Sigmoid colon (tissue), 7 donors: ENCODE data around the gene ABCC3. TPM values are rescaled to one million over a fixed set of nuclear protein-coding genes. Genes with fewer than 3 reads are reported as not detected.

Experiments
- DNase-seq: peaks from one replicate; pipeline ENCODE4 v3.0.0-alpha.2; 2019
- H3K27ac ChIP-seq, 4 donors: fragments of 200-600 bp; sonication (generic); one replicate each; pipeline ENCODE4 v1.5.1; 2016 to 2019; ENCODE audit warnings: mild to moderate bottlenecking in 1 of 4
- H3K27me3 ChIP-seq, 3 donors: fragments of 200-600 bp; sonication (generic); one replicate each; pipeline ENCODE4 v1.5.1; 2019; ENCODE audit warnings: mild to moderate bottlenecking in 1 of 3
- H3K36me3 ChIP-seq, 4 donors: fragments of 200-600 bp; sonication (generic); one replicate each; pipeline ENCODE4 v1.5.1; 2016 to 2019
- H3K4me1 ChIP-seq, 4 donors: fragments of 200-600 bp; sonication (generic); one replicate each; pipeline ENCODE4 v1.5.1; 2017 to 2019
- H3K4me3 ChIP-seq, 4 donors: fragments of 200-600 bp; sonication (generic); one replicate each; pipeline ENCODE4 v1.5.1; 2017 to 2019; ENCODE audit warnings: mild to moderate bottlenecking in 2 of 4, moderate library complexity in 1 of 4
- H3K9me3 ChIP-seq, 4 donors: fragments of 200-600 bp in 3 of 4; sonication (generic) in 3 of 4; one replicate each; pipeline versions ENCODE4 v1.5.1 to v1.6.1; 2013 to 2019
- EP300 ChIP-seq, 4 donors: sonication (generic); formaldehyde crosslinking; IDR thresholded peaks; one replicate each; pipeline ENCODE4 v1.6.1; 2017; ENCODE audit warnings: antibody characterized with exemption in 4 of 4
- POLR2A ChIP-seq, 2 donors: fragments of 450-650 bp; IDR thresholded peaks; one replicate each; pipeline ENCODE4 v1.6.1; 2016; ENCODE audit warnings: antibody characterized with exemption in 2 of 2, mild to moderate bottlenecking in 2 of 2, moderate library complexity in 2 of 2
- POLR2AphosphoS5 ChIP-seq, 4 donors: sonication (generic); formaldehyde crosslinking; IDR thresholded peaks; one replicate each; pipeline ENCODE4 v1.6.1; 2017; ENCODE audit warnings: antibody characterized with exemption in 4 of 4
- WGBS, 2 donors: extraction: QIAGEN DNeasy Blood & Tissue Kit; methylation state at CpG; one replicate each; pipeline ENCODE4 v1.1.7; 2013; 5-methylcytosine and 5-hydroxymethylcytosine counted together
- intact Hi-C: fragments of 100-400 bp; cut with DNase I; formaldehyde crosslinking; loops from one replicate; pipeline ENCODE4 v1.15.1; 2023
- polyA plus RNA-seq, 3 donors: library from polyadenylated mRNA; stranded (reverse); fragments of 200-250 nt; gene quantifications; one replicate each; pipeline ENCODE4 v1.2.3, GENCODE V29; 2013
- total RNA-seq, 4 donors: library from RNA; depleted of rRNA; stranded (reverse); fragments of >200 nt; gene quantifications; one replicate each; pipeline ENCODE4 v1.1.0, GENCODE V29; 2016
- TF ChIP-seq, protein P1 (sequence below), 4 experiments: fragments of 450-650 bp in 3 of 4; fragments of 200-600 bp in 1 of 4; IDR thresholded peaks; one replicate each; pipeline ENCODE4 v1.5.1; 2016 to 2019; ENCODE audit warnings: antibody characterized with exemption in 4 of 4, mild to moderate bottlenecking in 3 of 4, moderate library complexity in 2 of 4
- donor health status: healthy with polysubstance abuse.
- donor health status: Bipolar disorder and iron deficiency.
- donor health status: healthy.

The ABCC3 gene
- total and polyA plus RNA-seq, 7 donors: 0.71 to 94.1 (median 2.6) TPM

DNA sequence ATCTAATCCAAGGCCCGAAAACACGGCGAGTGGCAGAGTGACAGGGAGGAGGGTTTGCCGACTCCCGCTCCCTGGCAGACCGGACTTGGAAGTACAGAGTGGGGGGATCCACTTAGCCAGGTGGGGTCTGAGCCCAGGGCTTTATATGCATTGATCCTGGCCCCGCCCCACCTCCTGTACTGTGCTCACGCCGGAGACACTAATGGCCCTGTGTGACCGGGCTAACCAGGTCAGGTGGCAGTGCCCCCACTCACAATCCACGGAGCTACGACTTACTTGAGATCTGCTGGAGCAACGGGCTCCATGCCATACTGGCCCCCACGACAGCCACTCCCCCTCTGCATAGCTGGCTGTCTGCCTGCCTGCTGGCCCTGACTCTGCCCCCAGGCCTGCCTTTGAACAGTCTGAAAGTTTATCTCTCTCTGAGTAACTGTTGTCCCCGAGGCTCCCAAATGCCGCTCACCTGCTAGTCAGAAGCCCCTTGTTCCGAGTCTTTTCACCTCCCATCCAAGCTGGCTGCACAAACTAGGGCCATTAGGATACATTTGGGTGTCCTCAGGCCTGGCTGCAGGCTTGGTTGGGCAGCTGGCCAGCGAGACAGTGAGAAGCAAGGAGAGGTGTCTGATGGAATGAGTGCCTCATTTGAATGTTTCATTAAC lies 46.2 kb upstream of the ABCC3 start:
- DNase-seq: no peak
- no peaks in the 10 kb centered on the region for H3K27me3 ChIP-seq
- 72 to 79% methylated on average over 18 of the region's 18 CpGs for WGBS, 2 donors
- no peaks in the 10 kb centered on the region for H3K36me3 ChIP-seq
- H3K4me1 ChIP-seq: peaks cover 0 to 20% (median 19%) of the 10 kb centered on the region in 4 donors
- H3K4me3 ChIP-seq: no peak overlapping the region
- H3K27ac ChIP-seq: no peak overlapping the region
- intact Hi-C loops: no loop called here
- TF ChIP-seq POLR2A (IDR thresholded peaks at IDR 0.05): no peak
- TF ChIP-seq, protein P1, sequence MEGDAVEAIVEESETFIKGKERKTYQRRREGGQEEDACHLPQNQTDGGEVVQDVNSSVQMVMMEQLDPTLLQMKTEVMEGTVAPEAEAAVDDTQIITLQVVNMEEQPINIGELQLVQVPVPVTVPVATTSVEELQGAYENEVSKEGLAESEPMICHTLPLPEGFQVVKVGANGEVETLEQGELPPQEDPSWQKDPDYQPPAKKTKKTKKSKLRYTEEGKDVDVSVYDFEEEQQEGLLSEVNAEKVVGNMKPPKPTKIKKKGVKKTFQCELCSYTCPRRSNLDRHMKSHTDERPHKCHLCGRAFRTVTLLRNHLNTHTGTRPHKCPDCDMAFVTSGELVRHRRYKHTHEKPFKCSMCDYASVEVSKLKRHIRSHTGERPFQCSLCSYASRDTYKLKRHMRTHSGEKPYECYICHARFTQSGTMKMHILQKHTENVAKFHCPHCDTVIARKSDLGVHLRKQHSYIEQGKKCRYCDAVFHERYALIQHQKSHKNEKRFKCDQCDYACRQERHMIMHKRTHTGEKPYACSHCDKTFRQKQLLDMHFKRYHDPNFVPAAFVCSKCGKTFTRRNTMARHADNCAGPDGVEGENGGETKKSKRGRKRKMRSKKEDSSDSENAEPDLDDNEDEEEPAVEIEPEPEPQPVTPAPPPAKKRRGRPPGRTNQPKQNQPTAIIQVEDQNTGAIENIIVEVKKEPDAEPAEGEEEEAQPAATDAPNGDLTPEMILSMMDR (IDR thresholded peaks at IDR 0.05): no peak
- no peaks in the 10 kb centered on the region for H3K9me3 ChIP-seq

- Histone ChIP-seq H3K27me3 (no peaks in the 10 kb centered on the region), H3K4me1 (peaks cover 0 to 20% (median 19%) of the 10 kb centered on the region in 4 donors), H3K4me3 (no peak overlapping the region), H3K9me3 (no peaks in the 10 kb centered on the region), H3K36me3 (no peaks in the 10 kb centered on the region), H3K27ac (no peak overlapping the region)
- no peak for TF ChIP-seq POLR2AphosphoS5 (IDR thresholded peaks at IDR 0.05)
- no peak for TF ChIP-seq POLR2A (IDR thresholded peaks at IDR 0.05)
- TF ChIP-seq EP300 (IDR thresholded peaks at IDR 0.05): no peak
- TF ChIP-seq, protein P1 (IDR thresholded peaks at IDR 0.05): no peak
- intact Hi-C loops: no loop called here
- DNase-seq: no peak
- WGBS, 2 donors: 47 to 66% methylated on average over 10 of the region's 10 CpGs
These were observed 45.5 kb upstream of the ABCC3 start for GRCh38 chr17:50589095-50589705.

DNA sequence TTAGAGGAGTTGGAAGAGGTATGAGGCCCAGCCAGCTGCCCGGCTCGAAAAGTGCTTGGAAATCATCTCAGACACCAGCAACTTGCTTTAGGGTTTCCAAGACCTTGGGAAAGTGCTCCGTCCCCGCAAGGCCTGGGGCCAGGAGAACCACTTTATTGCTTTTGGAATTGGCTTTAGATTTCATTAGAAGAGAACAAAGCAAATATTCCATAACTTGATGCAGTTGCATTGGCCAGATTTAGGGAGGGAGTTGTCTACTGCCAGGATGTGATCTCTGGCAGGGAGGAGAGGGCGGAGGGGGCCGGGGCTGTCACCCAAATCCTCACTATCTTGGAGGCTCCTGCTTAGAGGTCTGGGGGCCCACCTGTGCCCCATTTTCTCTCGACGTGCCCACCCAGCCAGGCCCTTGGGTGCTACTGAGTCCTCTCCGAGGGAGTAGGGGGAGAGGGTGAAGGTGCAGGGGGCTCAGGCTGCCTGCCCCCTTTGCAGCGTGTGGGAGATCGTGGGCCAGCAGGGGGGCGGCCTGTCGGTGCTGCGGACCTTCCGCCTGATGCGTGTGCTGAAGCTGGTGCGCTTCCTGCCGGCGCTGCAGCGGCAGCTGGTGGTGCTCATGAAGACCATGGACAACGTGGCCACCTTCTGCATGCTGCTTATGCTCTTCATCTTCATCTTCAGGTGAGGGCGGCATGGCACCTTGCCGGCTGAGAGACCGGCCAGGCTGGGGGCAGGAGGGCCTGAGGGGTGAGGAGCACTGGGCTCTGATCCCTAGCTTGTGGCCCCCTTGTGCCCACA lies 43.5 kb upstream of the ABCC3 start:
- no peaks in the 10 kb centered on the region for H3K9me3 ChIP-seq
- H3K27me3 ChIP-seq: no peaks in the 10 kb centered on the region
- intact Hi-C loops: no loop called here
- H3K36me3 ChIP-seq: no peaks in the 10 kb centered on the region
- 94 to 96% methylated on average over 24 of the region's 24 CpGs for WGBS, 2 donors
- TF ChIP-seq POLR2A (IDR thresholded peaks at IDR 0.05) (no peak), POLR2AphosphoS5 (IDR thresholded peaks at IDR 0.05) (no peak), EP300 (IDR thresholded peaks at IDR 0.05) (no peak)
- TF ChIP-seq, protein P1 (IDR thresholded peaks at IDR 0.05): no peak
- H3K4me1 ChIP-seq: peaks cover 0 to 20% (median 19%) of the 10 kb centered on the region in 4 donors
- no peak overlapping the region for H3K4me3 ChIP-seq
- DNase-seq: no peak
- H3K27ac ChIP-seq: no peak overlapping the region

GRCh38 chr17:50593321-50593720 lies 41.4 kb upstream of the ABCC3 start:
- Histone ChIP-seq H3K4me3 (no peak overlapping the region), H3K36me3 (no peaks in the 10 kb centered on the region), H3K4me1 (peaks cover 0 to 20% (median 18%) of the 10 kb centered on the region in 4 donors), H3K27ac (no peak overlapping the region), H3K9me3 (no peaks in the 10 kb centered on the region), H3K27me3 (no peaks in the 10 kb centered on the region)
- intact Hi-C loops: no loop called here
- TF ChIP-seq EP300 (IDR thresholded peaks at IDR 0.05): no peak
- TF ChIP-seq, protein P1 (IDR thresholded peaks at IDR 0.05): no peak
- no peak for TF ChIP-seq POLR2AphosphoS5 (IDR thresholded peaks at IDR 0.05)
- no peak for TF ChIP-seq POLR2A (IDR thresholded peaks at IDR 0.05)
- no peak for DNase-seq
- 63 to 66% methylated on average over 10 of the region's 10 CpGs for WGBS, 2 donors
